ENCODE data around the gene ACAN. TPM values are rescaled to one million over a fixed set of nuclear protein-coding genes. Genes with fewer than 3 reads are reported as not detected.

The ACAN gene
- total and polyA plus RNA-seq, 4 donors: 11.5 to 25.5 (median 17.4) TPM

GRCh38 chr15:88813960-88814359, 10.7 kb downstream of the ACAN start:
- Histone ChIP-seq H3K9me3 (ENCODE audit: control insufficient read depth, insufficient read depth, low read length) (no peaks in the 10 kb centered on the region), H3K36me3 (ENCODE audit: control insufficient read depth, insufficient read depth, low read length) (no peaks in the 10 kb centered on the region), H3K4me3 (ENCODE audit: low read depth, low read length) (no peak overlapping the region), H3K27ac (ENCODE audit: low read depth, low read length) (no peak overlapping the region), H3K27me3 (ENCODE audit: control insufficient read depth, insufficient read depth, low read length) (no peaks in the 10 kb centered on the region), H3K4me1 (ENCODE audit: control insufficient read depth, insufficient read depth, low read length) (no peaks in the 10 kb centered on the region)
- 71% methylated on average over 2 of the region's 4 CpGs for WGBS (ENCODE audit: insufficient coverage)
- DNase-seq (ENCODE audit: low read depth in 4 of 6, low spot score in 6 of 6): no peak

GRCh38 chr15:88814393-88814792, 11.2 kb downstream of the ACAN start:
- H3K9me3 ChIP-seq (ENCODE audit: control insufficient read depth, insufficient read depth, low read length): no peaks in the 10 kb centered on the region
- 97% methylated on average over 6 of the region's 6 CpGs for WGBS (ENCODE audit: insufficient coverage)
- DNase-seq (ENCODE audit: low read depth in 4 of 6, low spot score in 6 of 6): no peak
- no peaks in the 10 kb centered on the region for H3K4me1 ChIP-seq (ENCODE audit: control insufficient read depth, insufficient read depth, low read length)
- H3K27ac ChIP-seq (ENCODE audit: low read depth, low read length): no peak overlapping the region
- no peaks in the 10 kb centered on the region for H3K27me3 ChIP-seq (ENCODE audit: control insufficient read depth, insufficient read depth, low read length)
- no peak overlapping the region for H3K4me3 ChIP-seq (ENCODE audit: low read depth, low read length)
- H3K36me3 ChIP-seq (ENCODE audit: control insufficient read depth, insufficient read depth, low read length): no peaks in the 10 kb centered on the region

- no peaks in the 10 kb centered on the region for H3K9me3 ChIP-seq (ENCODE audit: control insufficient read depth, insufficient read depth, low read length)
- 22% methylated on average over 2 of the region's 2 CpGs for WGBS (ENCODE audit: insufficient coverage)
- H3K27me3 ChIP-seq (ENCODE audit: control insufficient read depth, insufficient read depth, low read length): no peaks in the 10 kb centered on the region
- H3K27ac ChIP-seq (ENCODE audit: low read depth, low read length): no peak overlapping the region
- H3K4me1 ChIP-seq (ENCODE audit: control insufficient read depth, insufficient read depth, low read length): no peaks in the 10 kb centered on the region
- H3K36me3 ChIP-seq (ENCODE audit: control insufficient read depth, insufficient read depth, low read length): no peaks in the 10 kb centered on the region
- no peak for DNase-seq (ENCODE audit: low read depth in 4 of 6, low spot score in 6 of 6)
- no peak overlapping the region for H3K4me3 ChIP-seq (ENCODE audit: low read depth, low read length)
These were observed 15.7 kb downstream of the ACAN start for GRCh38 chr15:88818920-88819319.

- Histone ChIP-seq H3K4me3 (ENCODE audit: low read depth, low read length) (no peak overlapping the region), H3K27me3 (ENCODE audit: control insufficient read depth, insufficient read depth, low read length) (no peaks in the 10 kb centered on the region), H3K4me1 (ENCODE audit: control insufficient read depth, insufficient read depth, low read length) (peaks cover 3% of the 10 kb centered on the region), H3K9me3 (ENCODE audit: control insufficient read depth, insufficient read depth, low read length) (no peaks in the 10 kb centered on the region), H3K36me3 (ENCODE audit: control insufficient read depth, insufficient read depth, low read length) (no peaks in the 10 kb centered on the region), H3K27ac (ENCODE audit: low read depth, low read length) (no peak overlapping the region)
- WGBS (ENCODE audit: insufficient coverage): 91% methylated on average over 3 of the region's 5 CpGs
- no peak for DNase-seq (ENCODE audit: low read depth in 4 of 6, low spot score in 6 of 6)
These were observed 18.8 kb downstream of the ACAN start for GRCh38 chr15:88821993-88822392.

GRCh38 chr15:88828791-88829190, 25.6 kb downstream of the ACAN start:
- Histone ChIP-seq H3K4me3 (ENCODE audit: low read depth, low read length) (no peak overlapping the region), H3K27me3 (ENCODE audit: control insufficient read depth, insufficient read depth, low read length) (no peaks in the 10 kb centered on the region), H3K27ac (ENCODE audit: low read depth, low read length) (no peak overlapping the region), H3K9me3 (ENCODE audit: control insufficient read depth, insufficient read depth, low read length) (no peaks in the 10 kb centered on the region), H3K4me1 (ENCODE audit: control insufficient read depth, insufficient read depth, low read length) (peaks cover 16% of the 10 kb centered on the region), H3K36me3 (ENCODE audit: control insufficient read depth, insufficient read depth, low read length) (no peaks in the 10 kb centered on the region)
- WGBS (ENCODE audit: insufficient coverage): 95% methylated on average over 4 of the region's 5 CpGs
- DNase-seq (ENCODE audit: low read depth in 4 of 6, low spot score in 6 of 6): no peak

- 70% methylated on average over 5 of the region's 5 CpGs for WGBS (ENCODE audit: insufficient coverage)
- no peak overlapping the region for H3K4me3 ChIP-seq (ENCODE audit: low read depth, low read length)
- no peaks in the 10 kb centered on the region for H3K36me3 ChIP-seq (ENCODE audit: control insufficient read depth, insufficient read depth, low read length)
- H3K9me3 ChIP-seq (ENCODE audit: control insufficient read depth, insufficient read depth, low read length): no peaks in the 10 kb centered on the region
- peaks cover 26% of the 10 kb centered on the region for H3K4me1 ChIP-seq (ENCODE audit: control insufficient read depth, insufficient read depth, low read length)
- no peaks in the 10 kb centered on the region for H3K27me3 ChIP-seq (ENCODE audit: control insufficient read depth, insufficient read depth, low read length)
- H3K27ac ChIP-seq (ENCODE audit: low read depth, low read length): no peak overlapping the region
- peak in 1 of 6 donors; percentile 12 for DNase-seq (ENCODE audit: low read depth in 4 of 6, low spot score in 6 of 6)
These were observed 26.8 kb downstream of the ACAN start for GRCh38 chr15:88830016-88830415.

- peak in 1 of 6 donors; percentile 56 for DNase-seq (ENCODE audit: low read depth in 4 of 6, low spot score in 6 of 6)
- 52% methylated on average over 9 of the region's 12 CpGs for WGBS (ENCODE audit: insufficient coverage)
- Histone ChIP-seq H3K27me3 (ENCODE audit: control insufficient read depth, insufficient read depth, low read length) (no peaks in the 10 kb centered on the region), H3K9me3 (ENCODE audit: control insufficient read depth, insufficient read depth, low read length) (no peaks in the 10 kb centered on the region), H3K27ac (ENCODE audit: low read depth, low read length) (peak overlapping the region; percentile 58), H3K36me3 (ENCODE audit: control insufficient read depth, insufficient read depth, low read length) (no peaks in the 10 kb centered on the region), H3K4me3 (ENCODE audit: low read depth, low read length) (no peak overlapping the region), H3K4me1 (ENCODE audit: control insufficient read depth, insufficient read depth, low read length) (peaks cover 36% of the 10 kb centered on the region)
These were observed 29.8 kb downstream of the ACAN start for GRCh38 chr15:88832820-88833730.

GRCh38 chr15:88833731-88834100, 30.5 kb downstream of the ACAN start:
- no peaks in the 10 kb centered on the region for H3K27me3 ChIP-seq (ENCODE audit: control insufficient read depth, insufficient read depth, low read length)
- H3K9me3 ChIP-seq (ENCODE audit: control insufficient read depth, insufficient read depth, low read length): no peaks in the 10 kb centered on the region
- H3K4me1 ChIP-seq (ENCODE audit: control insufficient read depth, insufficient read depth, low read length): peaks cover 36% of the 10 kb centered on the region
- no peak overlapping the region for H3K4me3 ChIP-seq (ENCODE audit: low read depth, low read length)
- H3K36me3 ChIP-seq (ENCODE audit: control insufficient read depth, insufficient read depth, low read length): peaks cover 2% of the 10 kb centered on the region
- DNase-seq (ENCODE audit: low read depth in 4 of 6, low spot score in 6 of 6): peak in 2 of 6 donors; percentile 9 to 61
- 56% methylated on average over 5 of the region's 8 CpGs for WGBS (ENCODE audit: insufficient coverage)
- H3K27ac ChIP-seq (ENCODE audit: low read depth, low read length): peak overlapping the region; percentile 68

GRCh38 chr15:88834211-88834812, 31.1 kb downstream of the ACAN start:
- H3K27ac ChIP-seq (ENCODE audit: low read depth, low read length): peak overlapping the region; percentile 68
- peak in 4 of 6 donors; percentile 15 to 63 (median 28) for DNase-seq (ENCODE audit: low read depth in 4 of 6, low spot score in 6 of 6)
- WGBS (ENCODE audit: insufficient coverage): 57% methylated on average over 8 of the region's 14 CpGs

GRCh38 chr15:88835119-88835518, 31.9 kb downstream of the ACAN start:
- WGBS (ENCODE audit: insufficient coverage): 100% methylated on average over 1 of the region's 4 CpGs
- Histone ChIP-seq H3K27me3 (ENCODE audit: control insufficient read depth, insufficient read depth, low read length) (no peaks in the 10 kb centered on the region), H3K36me3 (ENCODE audit: control insufficient read depth, insufficient read depth, low read length) (peaks cover 4% of the 10 kb centered on the region), H3K27ac (ENCODE audit: low read depth, low read length) (no peak overlapping the region), H3K4me3 (ENCODE audit: low read depth, low read length) (no peak overlapping the region), H3K4me1 (ENCODE audit: control insufficient read depth, insufficient read depth, low read length) (peaks cover 36% of the 10 kb centered on the region), H3K9me3 (ENCODE audit: control insufficient read depth, insufficient read depth, low read length) (no peaks in the 10 kb centered on the region)
- no peak for DNase-seq (ENCODE audit: low read depth in 4 of 6, low spot score in 6 of 6)

More at GRCh38 chr15:88834211-88834812, 31.1 kb downstream of the ACAN start:
- H3K27me3 ChIP-seq (ENCODE audit: control insufficient read depth, insufficient read depth, low read length): no peaks in the 10 kb centered on the region
- peaks cover 36% of the 10 kb centered on the region for H3K4me1 ChIP-seq (ENCODE audit: control insufficient read depth, insufficient read depth, low read length)
- H3K9me3 ChIP-seq (ENCODE audit: control insufficient read depth, insufficient read depth, low read length): no peaks in the 10 kb centered on the region
- H3K36me3 ChIP-seq (ENCODE audit: control insufficient read depth, insufficient read depth, low read length): peaks cover 4% of the 10 kb centered on the region
- H3K4me3 ChIP-seq (ENCODE audit: low read depth, low read length): no peak overlapping the region
